ENCODE data around the gene UBE2Z.

- TF ChIP-seq, protein P1, sequence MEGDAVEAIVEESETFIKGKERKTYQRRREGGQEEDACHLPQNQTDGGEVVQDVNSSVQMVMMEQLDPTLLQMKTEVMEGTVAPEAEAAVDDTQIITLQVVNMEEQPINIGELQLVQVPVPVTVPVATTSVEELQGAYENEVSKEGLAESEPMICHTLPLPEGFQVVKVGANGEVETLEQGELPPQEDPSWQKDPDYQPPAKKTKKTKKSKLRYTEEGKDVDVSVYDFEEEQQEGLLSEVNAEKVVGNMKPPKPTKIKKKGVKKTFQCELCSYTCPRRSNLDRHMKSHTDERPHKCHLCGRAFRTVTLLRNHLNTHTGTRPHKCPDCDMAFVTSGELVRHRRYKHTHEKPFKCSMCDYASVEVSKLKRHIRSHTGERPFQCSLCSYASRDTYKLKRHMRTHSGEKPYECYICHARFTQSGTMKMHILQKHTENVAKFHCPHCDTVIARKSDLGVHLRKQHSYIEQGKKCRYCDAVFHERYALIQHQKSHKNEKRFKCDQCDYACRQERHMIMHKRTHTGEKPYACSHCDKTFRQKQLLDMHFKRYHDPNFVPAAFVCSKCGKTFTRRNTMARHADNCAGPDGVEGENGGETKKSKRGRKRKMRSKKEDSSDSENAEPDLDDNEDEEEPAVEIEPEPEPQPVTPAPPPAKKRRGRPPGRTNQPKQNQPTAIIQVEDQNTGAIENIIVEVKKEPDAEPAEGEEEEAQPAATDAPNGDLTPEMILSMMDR (conservative IDR thresholded peaks at IDR 0.05; ENCODE audit: low read length): no peak
- TF ChIP-seq EZH2phosphoT487 (IDR thresholded peaks at IDR 0.05; ENCODE audit: borderline replicate concordance, low read depth, low read length): no peak
These were observed 39.2 kb upstream of the UBE2Z start for GRCh38 chr17:48868916-48869500.
